Measurements from ENCODE around the gene PPM1A.
A peak's percentile ranks its signal among the peaks of the same experiment; 100 is the strongest.

The PPM1A gene

DNA sequence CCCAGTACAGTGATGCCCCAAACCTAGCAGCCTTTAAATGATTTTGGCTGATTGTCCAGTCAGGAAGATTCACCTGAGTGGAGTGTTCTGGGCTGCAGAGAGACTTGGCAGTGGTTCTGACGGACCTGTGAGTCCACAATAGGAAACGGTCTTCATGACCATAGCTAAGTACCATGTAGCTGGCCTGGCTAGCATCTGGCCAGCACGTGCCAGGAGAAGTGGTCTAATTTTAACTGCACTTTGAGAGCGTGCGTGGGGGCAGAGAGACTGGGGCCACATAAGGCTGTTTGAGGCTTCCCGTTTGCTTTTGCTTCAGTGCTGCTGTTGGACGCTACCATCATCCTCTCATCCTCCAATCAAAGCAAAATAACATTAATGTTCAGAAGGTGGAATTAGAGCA is 54.7 kb downstream of the PPM1A start:
- no peak overlapping the region for H3K56ac ChIP-seq (ENCODE audit: low read length)
- no peak overlapping the region for H3K27ac ChIP-seq (ENCODE audit: low read depth, low read length)
- no peak overlapping the region for H4K8ac ChIP-seq (ENCODE audit: low read depth, low read length)
- no peak overlapping the region for H2BK120ac ChIP-seq (ENCODE audit: low read depth, low read length)
- H2BK15ac ChIP-seq (replicated peaks; ENCODE audit: low read depth) = no peak overlapping the region
- no peak overlapping the region for H3K4ac ChIP-seq (ENCODE audit: low read depth, low read length)
- H3K23ac ChIP-seq (ENCODE audit: low read length) = no peak overlapping the region
- no peak overlapping the region for H2AK5ac ChIP-seq (ENCODE audit: low read length)
- no CpG with 5 or more reads among the region's 7 CpGs for WGBS (ENCODE audit: extremely low coverage, insufficient coverage, low lambda C conversion rate)
- no peaks in the 10 kb centered on the region for H3K79me2 ChIP-seq (ENCODE audit: control insufficient read depth, insufficient read depth, low read length)
- H3K18ac ChIP-seq (ENCODE audit: low read length) = no peak overlapping the region
- H2BK5ac ChIP-seq (ENCODE audit: low read length) = no peak overlapping the region
- peaks cover 2% of the 10 kb centered on the region for H3K4me1 ChIP-seq (ENCODE audit: control insufficient read depth, low read depth, low read length)
- no peak overlapping the region for H4K5ac ChIP-seq (ENCODE audit: low read length)
- H3K79me1 ChIP-seq (ENCODE audit: low read length) = no peaks in the 10 kb centered on the region
- H3K4me3 ChIP-seq (ENCODE audit: low read length) = no peak overlapping the region
- H3K4me2 ChIP-seq (ENCODE audit: low read length) = no peak overlapping the region
- no peaks in the 10 kb centered on the region for H3K27me3 ChIP-seq (ENCODE audit: insufficient read depth, low read length, poor library complexity)
- H3K36me3 ChIP-seq (ENCODE audit: control insufficient read depth, insufficient read depth, low read length) = no peaks in the 10 kb centered on the region
- no peak overlapping the region for H3K9ac ChIP-seq (ENCODE audit: low read length)
- DNase-seq = no peak

DNA sequence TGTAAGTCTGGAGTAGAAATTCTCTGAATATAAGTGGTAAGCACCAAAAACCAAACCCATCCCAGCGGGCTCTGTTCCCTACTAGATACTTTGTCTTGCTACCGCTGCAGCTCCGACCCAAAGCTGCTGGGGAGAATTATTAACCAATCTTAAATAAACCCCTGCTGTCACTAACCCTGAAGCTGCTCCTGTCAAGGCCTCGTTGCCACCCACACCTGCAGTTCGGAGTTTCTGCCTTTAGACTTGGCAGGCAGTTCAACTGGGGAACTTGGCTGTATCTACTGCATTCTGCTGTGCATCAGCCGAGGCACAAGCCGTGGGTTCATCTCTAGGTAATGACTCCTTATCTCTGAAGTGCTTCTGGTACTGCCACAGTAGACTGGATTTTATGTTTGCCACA is 55.5 kb downstream of the PPM1A start:
- no peak overlapping the region for H2BK5ac ChIP-seq (ENCODE audit: low read length)
- H3K4ac ChIP-seq (ENCODE audit: low read depth, low read length) = no peak overlapping the region

DNA sequence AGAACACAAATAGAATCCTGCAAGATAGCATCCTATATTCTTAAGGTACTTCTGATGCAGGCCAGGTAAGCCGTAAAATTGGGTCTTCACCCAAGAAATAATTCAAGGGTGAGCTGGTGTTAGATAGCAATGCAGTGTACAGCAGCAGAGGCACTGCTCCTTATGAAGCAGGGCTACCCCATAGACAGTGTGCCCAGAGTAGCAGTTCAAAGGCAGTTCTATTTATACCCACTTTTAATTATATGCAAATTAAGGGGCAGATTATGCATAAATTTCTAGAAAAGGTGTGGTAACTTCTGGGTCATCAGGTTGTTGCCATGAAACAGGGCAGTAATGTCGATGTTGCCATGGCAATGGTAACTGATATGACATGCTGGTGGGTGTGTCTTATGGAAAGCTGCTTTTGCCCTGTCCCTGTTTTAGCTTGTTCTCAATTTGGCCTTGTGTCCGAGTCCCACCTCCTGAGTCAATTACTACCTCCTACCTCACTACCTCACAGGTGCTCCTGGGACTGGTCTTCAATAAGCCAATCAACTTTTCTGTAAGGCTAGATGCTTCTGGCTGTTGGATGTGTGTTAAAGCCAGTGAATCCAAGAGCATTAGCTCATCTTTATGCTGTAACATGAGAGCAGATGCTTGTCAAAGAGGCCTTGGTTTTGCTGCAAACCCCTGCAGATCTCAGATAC is 61.0 kb downstream of the PPM1A start:
- Histone ChIP-seq H3K27me3 (ENCODE audit: insufficient read depth, low read length, poor library complexity) (no peaks in the 10 kb centered on the region), H4K5ac (ENCODE audit: low read length) (no peak overlapping the region), H3K4me2 (ENCODE audit: low read length) (no peak overlapping the region), H3K56ac (ENCODE audit: low read length) (no peak overlapping the region), H3K23ac (ENCODE audit: low read length) (no peak overlapping the region), H4K8ac (ENCODE audit: low read depth, low read length) (no peak overlapping the region), H3K36me3 (ENCODE audit: control insufficient read depth, insufficient read depth, low read length) (no peaks in the 10 kb centered on the region), H3K9ac (ENCODE audit: low read length) (no peak overlapping the region), H3K4ac (ENCODE audit: low read depth, low read length) (no peak overlapping the region), H3K27ac (ENCODE audit: low read depth, low read length) (no peak overlapping the region), H2BK15ac (replicated peaks; ENCODE audit: low read depth) (no peak overlapping the region), H3K79me2 (ENCODE audit: control insufficient read depth, insufficient read depth, low read length) (no peaks in the 10 kb centered on the region), H2BK120ac (ENCODE audit: low read depth, low read length) (no peak overlapping the region), H3K4me1 (ENCODE audit: control insufficient read depth, low read depth, low read length) (peaks cover 7% of the 10 kb centered on the region), H2BK5ac (ENCODE audit: low read length) (no peak overlapping the region), H3K4me3 (ENCODE audit: low read length) (no peak overlapping the region), H3K79me1 (ENCODE audit: low read length) (no peaks in the 10 kb centered on the region), H3K18ac (ENCODE audit: low read length) (peak overlapping the region; percentile 51), H2AK5ac (ENCODE audit: low read length) (no peak overlapping the region)
- DNase-seq = peak; percentile 78
- no CpG with 5 or more reads among the region's 3 CpGs for WGBS (ENCODE audit: extremely low coverage, insufficient coverage, low lambda C conversion rate)

More for the DNA sequence above, 55.5 kb downstream of the PPM1A start:
- Histone ChIP-seq H4K5ac (ENCODE audit: low read length) (no peak overlapping the region), H2BK120ac (ENCODE audit: low read depth, low read length) (no peak overlapping the region), H2AK5ac (ENCODE audit: low read length) (no peak overlapping the region), H3K4me1 (ENCODE audit: control insufficient read depth, low read depth, low read length) (peaks cover 2% of the 10 kb centered on the region), H3K9ac (ENCODE audit: low read length) (no peak overlapping the region), H4K8ac (ENCODE audit: low read depth, low read length) (no peak overlapping the region), H3K79me2 (ENCODE audit: control insufficient read depth, insufficient read depth, low read length) (no peaks in the 10 kb centered on the region), H3K27me3 (ENCODE audit: insufficient read depth, low read length, poor library complexity) (no peaks in the 10 kb centered on the region), H3K36me3 (ENCODE audit: control insufficient read depth, insufficient read depth, low read length) (no peaks in the 10 kb centered on the region), H2BK15ac (replicated peaks; ENCODE audit: low read depth) (no peak overlapping the region), H3K27ac (ENCODE audit: low read depth, low read length) (no peak overlapping the region), H3K79me1 (ENCODE audit: low read length) (no peaks in the 10 kb centered on the region), H3K4me2 (ENCODE audit: low read length) (no peak overlapping the region), H3K23ac (ENCODE audit: low read length) (no peak overlapping the region), H3K18ac (ENCODE audit: low read length) (no peak overlapping the region), H3K56ac (ENCODE audit: low read length) (no peak overlapping the region), H3K4me3 (ENCODE audit: low read length) (no peak overlapping the region)
- DNase-seq = no peak
- WGBS (ENCODE audit: extremely low coverage, insufficient coverage, low lambda C conversion rate) = no CpG with 5 or more reads among the region's 7 CpGs

DNA sequence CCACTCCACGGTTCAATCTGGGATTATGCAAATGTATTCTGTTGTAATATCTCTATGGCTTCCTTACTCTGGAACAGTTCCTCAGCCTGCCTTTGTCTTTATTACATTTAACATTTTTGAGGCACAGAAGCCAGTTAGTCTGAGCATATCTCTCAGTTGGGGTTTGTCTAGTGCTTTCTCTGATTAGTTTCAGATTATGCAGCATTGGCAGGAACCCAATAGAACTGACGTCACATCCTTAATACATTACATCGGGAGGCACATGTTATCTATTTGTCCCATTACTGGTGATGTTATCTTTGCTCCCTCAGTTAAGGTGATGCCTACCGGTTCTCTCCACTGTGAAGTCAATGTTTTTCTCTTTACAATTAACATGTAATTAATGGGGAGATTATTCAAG is 62.4 kb downstream of the PPM1A start:
- Histone ChIP-seq H4K8ac (ENCODE audit: low read depth, low read length) (no peak overlapping the region), H3K27me3 (ENCODE audit: insufficient read depth, low read length, poor library complexity) (no peaks in the 10 kb centered on the region), H3K4ac (ENCODE audit: low read depth, low read length) (no peak overlapping the region), H3K4me2 (ENCODE audit: low read length) (no peak overlapping the region), H3K18ac (ENCODE audit: low read length) (no peak overlapping the region), H2BK120ac (ENCODE audit: low read depth, low read length) (no peak overlapping the region), H3K79me2 (ENCODE audit: control insufficient read depth, insufficient read depth, low read length) (no peaks in the 10 kb centered on the region), H3K4me3 (ENCODE audit: low read length) (no peak overlapping the region), H3K23ac (ENCODE audit: low read length) (no peak overlapping the region), H2AK5ac (ENCODE audit: low read length) (no peak overlapping the region), H2BK15ac (replicated peaks; ENCODE audit: low read depth) (no peak overlapping the region), H3K79me1 (ENCODE audit: low read length) (no peaks in the 10 kb centered on the region), H3K27ac (ENCODE audit: low read depth, low read length) (no peak overlapping the region), H3K9ac (ENCODE audit: low read length) (no peak overlapping the region), H4K5ac (ENCODE audit: low read length) (no peak overlapping the region), H3K56ac (ENCODE audit: low read length) (no peak overlapping the region), H3K4me1 (ENCODE audit: control insufficient read depth, low read depth, low read length) (peaks cover 16% of the 10 kb centered on the region), H2BK5ac (ENCODE audit: low read length) (no peak overlapping the region), H3K36me3 (ENCODE audit: control insufficient read depth, insufficient read depth, low read length) (no peaks in the 10 kb centered on the region)
- DNase-seq = peak; percentile 43
- WGBS (ENCODE audit: extremely low coverage, insufficient coverage, low lambda C conversion rate) = no CpG with 5 or more reads among the region's 4 CpGs

DNA sequence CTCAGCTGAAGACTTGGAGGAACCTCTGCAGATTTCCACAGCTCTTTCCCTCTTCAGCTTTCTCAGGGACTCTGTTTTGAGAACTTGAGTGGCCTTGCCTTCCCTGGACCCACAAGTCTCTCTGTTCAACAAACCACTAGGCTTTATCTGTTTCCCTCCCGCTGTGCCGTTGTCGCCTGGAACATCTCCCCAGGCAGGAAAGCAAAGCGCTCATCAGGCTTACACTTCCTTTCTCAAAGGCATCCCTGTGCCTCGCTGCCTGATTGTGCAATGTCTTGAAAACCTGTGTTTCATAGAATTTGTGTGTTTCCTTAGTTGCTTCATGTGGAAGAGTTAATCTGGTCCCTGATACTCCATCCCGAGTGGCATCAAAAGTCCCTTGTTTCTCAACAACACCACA is 64.1 kb downstream of the PPM1A start:
- no peak overlapping the region for H3K4me3 ChIP-seq (ENCODE audit: low read length)

More for the DNA sequence above, 64.1 kb downstream of the PPM1A start:
- no CpG with 5 or more reads among the region's 6 CpGs for WGBS (ENCODE audit: extremely low coverage, insufficient coverage, low lambda C conversion rate)
- Histone ChIP-seq H3K9ac (ENCODE audit: low read length) (no peak overlapping the region), H2BK120ac (ENCODE audit: low read depth, low read length) (no peak overlapping the region), H3K18ac (ENCODE audit: low read length) (no peak overlapping the region), H3K27ac (ENCODE audit: low read depth, low read length) (no peak overlapping the region), H4K5ac (ENCODE audit: low read length) (no peak overlapping the region), H3K27me3 (ENCODE audit: insufficient read depth, low read length, poor library complexity) (no peaks in the 10 kb centered on the region), H3K79me2 (ENCODE audit: control insufficient read depth, insufficient read depth, low read length) (no peaks in the 10 kb centered on the region), H2BK5ac (ENCODE audit: low read length) (peak overlapping the region; percentile 69), H3K23ac (ENCODE audit: low read length) (no peak overlapping the region), H3K4me1 (ENCODE audit: control insufficient read depth, low read depth, low read length) (peaks cover 25% of the 10 kb centered on the region), H3K4me2 (ENCODE audit: low read length) (no peak overlapping the region), H3K56ac (ENCODE audit: low read length) (peak overlapping the region; percentile 2), H3K4ac (ENCODE audit: low read depth, low read length) (no peak overlapping the region), H2AK5ac (ENCODE audit: low read length) (no peak overlapping the region), H4K8ac (ENCODE audit: low read depth, low read length) (no peak overlapping the region), H3K79me1 (ENCODE audit: low read length) (no peaks in the 10 kb centered on the region), H3K36me3 (ENCODE audit: control insufficient read depth, insufficient read depth, low read length) (no peaks in the 10 kb centered on the region), H2BK15ac (replicated peaks; ENCODE audit: low read depth) (no peak overlapping the region)
- peak; percentile 92 for DNase-seq

Measured in mesendoderm (in vitro differentiated cells).